ENCODE data around the gene PSMD6. TPM values are rescaled to one million over a fixed set of nuclear protein-coding genes. Genes with fewer than 3 reads are reported as not detected.
A peak's percentile ranks its signal among the peaks of the same experiment; 100 is the strongest.

PSMD6 gene
- total and polyA plus RNA-seq, 12 donors, result 39.0 to 103 (median 86.3) TPM

- H3K9me3 ChIP-seq, result no peaks in the 10 kb centered on the region
- ATAC-seq, result no peak
- intact Hi-C loops (cut with DNase I), result no loop called here
- no peak overlapping the region for H3K4me3 ChIP-seq
- 82 to 85% methylated on average over 3 of the region's 3 CpGs for WGBS, 2 donors
- peaks cover 0 to 41% (median 21%) of the 10 kb centered on the region in 9 donors for H3K4me1 ChIP-seq
- no peak for TF ChIP-seq CTCF (IDR thresholded peaks at IDR 0.05)
- peaks cover 0 to 100% (median 63%) of the 10 kb centered on the region in 9 donors for H3K36me3 ChIP-seq
- no peak for DNase-seq
- no peak overlapping the region for H3K27ac ChIP-seq
- H3K27me3 ChIP-seq, result no peaks in the 10 kb centered on the region
Observed at GRCh38 chr3:64016941-64017620, 6.2 kb downstream of the PSMD6 start.

DNA sequence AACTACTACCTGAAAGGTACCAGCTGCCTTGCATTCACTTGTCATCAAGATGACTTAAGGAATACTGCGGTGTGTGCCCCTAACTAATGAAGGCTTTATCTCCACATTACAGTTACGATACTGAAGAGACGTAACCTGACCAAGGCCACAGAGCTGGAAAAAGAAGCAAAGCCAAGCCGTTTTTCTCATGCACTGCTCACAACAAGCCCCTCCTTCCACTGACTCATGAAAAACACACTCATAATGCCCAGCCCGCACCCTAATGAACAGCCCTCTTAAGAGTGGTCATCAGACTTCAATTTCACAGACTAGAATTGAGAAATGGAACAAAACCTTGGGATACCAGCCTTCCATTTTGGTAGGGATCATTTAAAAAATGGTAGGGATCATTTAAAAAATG lies 11.6 kb downstream of the PSMD6 start:
- intact Hi-C loops (cut with DNase I), result no loop called here
- peaks cover 0 to 34% (median 8%) of the 10 kb centered on the region in 9 donors for H3K4me1 ChIP-seq
- ATAC-seq, result peak in 4 of 8 donors; percentile 17 to 56 (median 30)
- DNase-seq, result no peak
- TF ChIP-seq CTCF (IDR thresholded peaks at IDR 0.05), result no peak
- H3K27ac ChIP-seq, result no peak overlapping the region
- H3K27me3 ChIP-seq, result no peaks in the 10 kb centered on the region
- H3K4me3 ChIP-seq, result no peak overlapping the region
- H3K9me3 ChIP-seq, result no peaks in the 10 kb centered on the region
- peaks cover 0 to 100% (median 69%) of the 10 kb centered on the region in 9 donors for H3K36me3 ChIP-seq
- 78 to 82% methylated on average over 5 of the region's 5 CpGs for WGBS, 2 donors

DNA sequence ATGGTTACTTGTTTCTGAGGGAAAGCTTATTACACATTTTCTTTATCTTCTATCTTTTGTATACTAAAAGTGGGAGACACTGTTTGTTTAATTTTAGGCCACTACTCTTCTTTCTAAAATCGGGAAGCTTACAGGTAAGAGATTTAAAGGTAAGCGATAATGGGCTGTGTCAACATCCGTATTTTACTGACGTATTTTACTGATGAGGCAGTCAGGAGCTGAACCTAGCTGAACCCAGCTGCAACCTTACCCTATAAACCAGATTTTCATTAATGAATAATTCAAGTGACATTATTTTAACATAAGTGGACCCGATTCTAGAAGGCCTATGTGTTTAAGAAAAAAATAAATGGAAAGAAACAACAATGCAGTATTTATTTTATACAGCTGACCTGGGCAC lies 13.1 kb downstream of the PSMD6 start:
- no peaks in the 10 kb centered on the region for H3K9me3 ChIP-seq
- 90 to 97% methylated on average over 5 of the region's 5 CpGs for WGBS, 2 donors
- DNase-seq (no peak), ATAC-seq (no peak)
- H3K36me3 ChIP-seq, result peaks cover 0 to 100% (median 69%) of the 10 kb centered on the region in 9 donors
- no peak overlapping the region for H3K4me3 ChIP-seq
- H3K4me1 ChIP-seq, result peaks cover 0 to 19% (median 0%) of the 10 kb centered on the region in 9 donors
- TF ChIP-seq CTCF (IDR thresholded peaks at IDR 0.05), result no peak
- intact Hi-C loops (cut with DNase I), result no loop called here
- no peak overlapping the region for H3K27ac ChIP-seq
- H3K27me3 ChIP-seq, result no peaks in the 10 kb centered on the region

DNA sequence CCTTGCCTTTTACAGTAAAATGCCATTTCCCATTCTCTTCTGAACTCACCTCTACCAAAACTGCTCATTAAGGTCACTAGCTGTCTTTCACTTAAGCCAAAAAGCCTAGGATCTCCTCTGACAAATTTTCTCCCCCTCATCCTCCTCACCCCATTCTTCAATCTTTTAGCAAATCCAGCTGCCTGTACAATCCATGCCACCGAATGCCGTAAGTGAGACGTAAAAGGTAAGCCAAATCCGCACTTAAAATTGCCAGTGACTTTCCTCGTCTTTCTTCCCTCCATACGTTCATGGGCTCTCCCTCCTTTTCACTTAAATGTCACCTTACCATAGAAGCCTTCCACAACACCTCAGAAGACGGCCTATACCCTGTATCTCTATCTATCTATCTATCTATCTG lies 13.8 kb downstream of the PSMD6 start:
- TF ChIP-seq CTCF (IDR thresholded peaks at IDR 0.05), result no peak
- 94 to 96% methylated on average over 7 of the region's 7 CpGs for WGBS, 2 donors
- H3K27ac ChIP-seq, result no peak overlapping the region
- intact Hi-C loops (cut with DNase I), result no loop called here
- H3K36me3 ChIP-seq, result peaks cover 0 to 100% (median 63%) of the 10 kb centered on the region in 9 donors
- H3K9me3 ChIP-seq, result no peaks in the 10 kb centered on the region
- H3K4me1 ChIP-seq, result peaks cover 0 to 18% (median 0%) of the 10 kb centered on the region in 9 donors
- no peaks in the 10 kb centered on the region for H3K27me3 ChIP-seq
- DNase-seq (no peak), ATAC-seq (no peak)
- H3K4me3 ChIP-seq, result no peak overlapping the region
